HS-27A (cell line): ENCODE measurements around the gene PIP5K1C.

Experiments
- DNase-seq: peaks from one replicate; pipeline ENCODE4 v3.0.0-alpha.2; 2012; ENCODE audit warnings: low read depth, missing footprints

The PIP5K1C gene

GRCh38 chr19:3693025-3693925 is 7.0 kb downstream of the PIP5K1C start:
- DNase-seq = no peak

- no peak for DNase-seq
Observed at GRCh38 chr19:3692141-3693024, 7.9 kb downstream of the PIP5K1C start.

GRCh38 chr19:3691726-3692125 is 8.5 kb downstream of the PIP5K1C start:
- DNase-seq = no peak

GRCh38 chr19:3691372-3691716 is 8.9 kb downstream of the PIP5K1C start:
- DNase-seq = no peak

- no peak for DNase-seq
Observed at GRCh38 chr19:3690551-3691371, 9.5 kb downstream of the PIP5K1C start.

GRCh38 chr19:3687774-3688706 is 12.2 kb downstream of the PIP5K1C start:
- no peak for DNase-seq

GRCh38 chr19:3687393-3687773 is 12.9 kb downstream of the PIP5K1C start:
- DNase-seq = no peak

- DNase-seq = no peak
Observed at GRCh38 chr19:3684817-3685410, 15.4 kb downstream of the PIP5K1C start.

GRCh38 chr19:3684054-3684816 is 16.0 kb downstream of the PIP5K1C start:
- DNase-seq = no peak

GRCh38 chr19:3683405-3684053 is 16.7 kb downstream of the PIP5K1C start:
- DNase-seq = no peak

GRCh38 chr19:3682741-3683404 is 17.4 kb downstream of the PIP5K1C start:
- no peak for DNase-seq

GRCh38 chr19:3682286-3682685 is 18.0 kb downstream of the PIP5K1C start:
- DNase-seq = no peak

- no peak for DNase-seq
Observed at GRCh38 chr19:3680939-3681338, 19.3 kb downstream of the PIP5K1C start.

- no peak for DNase-seq
Observed at GRCh38 chr19:3679581-3679980, 20.7 kb downstream of the PIP5K1C start.

- DNase-seq = no peak
Observed at GRCh38 chr19:3679138-3679537, 21.1 kb downstream of the PIP5K1C start.

GRCh38 chr19:3678188-3678587 is 22.1 kb downstream of the PIP5K1C start:
- no peak for DNase-seq

- no peak for DNase-seq
Observed at GRCh38 chr19:3674784-3675543, 25.3 kb downstream of the PIP5K1C start.
